GM13976 (cell line): Measurements from ENCODE around the gene PTPRQ.

Source experiments
- DNase-seq: peaks from one replicate; pipeline ENCODE4 v3.0.0; 2012; ENCODE audit warnings: low spot score
- CTCF ChIP-seq: IDR thresholded peaks from 2 replicates; pipeline ENCODE4 v1.5.1; 2012; ENCODE audit warnings: borderline replicate concordance, mild to moderate bottlenecking; ENCODE audit not compliant: insufficient read depth; ENCODE audit errors: extremely low read depth, missing control alignments, control extremely low read depth
- in situ Hi-C: fragments of 300-500 bp; cut with MboI; formaldehyde crosslinking; loops from one replicate; pipeline ENCODE4 v1.12.0; 2022; ENCODE audit warnings: low sequenced_read_pairs, mixed read lengths, inconsistent platforms; ENCODE audit not compliant: unreplicated experiment

PTPRQ gene

GRCh38 chr12:80531646-80532045, 87.6 kb downstream of the PTPRQ start:
- DNase-seq: no peak
- TF ChIP-seq CTCF: no peak
- in situ Hi-C loops: no loop called here

- in situ Hi-C loops: no loop called here
- no peak for DNase-seq
- no peak for TF ChIP-seq CTCF
These were observed 95.0 kb downstream of the PTPRQ start for GRCh38 chr12:80539029-80539428.

GRCh38 chr12:80549298-80549697, 105.3 kb downstream of the PTPRQ start:
- DNase-seq: no peak
- in situ Hi-C loops: no loop called here
- TF ChIP-seq CTCF: no peak

- in situ Hi-C loops: no loop called here
- DNase-seq: no peak
- no peak for TF ChIP-seq CTCF
These were observed 107.9 kb downstream of the PTPRQ start for GRCh38 chr12:80551897-80552296.

- no peak for DNase-seq
- no peak for TF ChIP-seq CTCF
- in situ Hi-C loops: no loop called here
These were observed 109.3 kb downstream of the PTPRQ start for GRCh38 chr12:80553316-80553715.

GRCh38 chr12:80556566-80556965, 112.5 kb downstream of the PTPRQ start:
- no peak for DNase-seq
- no peak for TF ChIP-seq CTCF
- in situ Hi-C loops: no loop called here

- no peak for DNase-seq
- TF ChIP-seq CTCF: no peak
- in situ Hi-C loops: no loop called here
These were observed 115.7 kb downstream of the PTPRQ start for GRCh38 chr12:80559766-80560165.
